GM19239 (cell line): Measurements from ENCODE around the gene THBS1.

Experiments
- DNase-seq: peaks from one replicate; pipeline ENCODE4 v3.0.0; 2011; ENCODE audit warnings: low spot score; ENCODE audit not compliant: insufficient read length
- FAIRE-seq: peaks from 2 replicates; lab custom pipeline; 2011; peaks lifted over from hg19 to GRCh38; lab: Jason Lieb, UNC

Gene THBS1

DNA sequence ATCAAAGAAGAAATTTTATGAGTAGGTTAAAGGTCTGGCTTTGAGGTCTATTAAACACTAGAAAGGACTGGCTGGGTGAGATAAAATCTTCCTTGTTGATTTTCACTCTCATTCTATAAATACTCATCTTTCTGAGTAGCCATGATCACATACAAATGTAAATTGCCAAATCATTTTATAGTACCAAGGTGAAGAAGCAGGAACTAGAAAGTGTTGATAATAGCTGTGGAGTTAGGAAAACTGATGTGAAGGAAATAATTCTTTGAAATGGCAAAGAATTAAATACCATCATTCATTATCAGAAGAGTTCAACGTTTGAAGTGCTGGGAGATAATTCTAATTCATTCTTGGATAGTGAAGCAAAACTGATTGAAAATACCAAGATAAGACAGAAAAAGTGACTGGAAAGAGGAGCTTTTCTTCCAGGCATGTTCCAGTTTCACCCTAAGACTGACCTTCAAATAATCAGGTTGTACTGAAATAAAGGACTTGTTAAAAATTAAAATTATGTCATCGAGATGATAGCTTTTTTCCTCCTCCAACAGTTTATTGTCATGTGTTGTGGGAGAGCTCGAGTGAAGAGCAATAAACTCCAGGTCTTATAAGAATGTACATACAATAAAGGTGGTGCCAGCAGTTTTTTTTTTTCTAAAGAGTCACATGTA, 17.4 kb downstream of the THBS1 start:
- FAIRE-seq = no peak

GRCh38 chr15:39598958-39599845, 18.3 kb downstream of the THBS1 start:
- FAIRE-seq (no peak), DNase-seq (no peak)

More for the DNA sequence above, 17.4 kb downstream of the THBS1 start:
- DNase-seq = no peak

DNA sequence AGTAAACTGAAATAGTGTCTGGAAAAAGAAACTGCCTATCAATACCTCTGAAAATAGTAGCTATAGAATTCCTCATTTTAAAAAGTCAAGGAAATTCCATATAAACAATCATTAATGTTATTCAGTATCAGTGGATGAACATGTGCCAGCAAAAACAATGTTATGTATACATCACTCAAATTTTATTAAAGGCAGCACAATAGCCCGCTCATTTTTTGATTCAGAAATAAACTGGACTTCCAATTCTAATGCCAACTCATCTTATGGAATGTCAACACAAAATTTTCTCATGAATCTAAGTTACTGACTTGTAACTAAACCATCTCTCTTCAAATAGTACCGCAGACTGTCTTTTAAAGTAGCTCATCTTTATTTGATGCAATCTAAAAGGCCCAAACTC, 19.0 kb downstream of the THBS1 start:
- FAIRE-seq = no peak
- no peak for DNase-seq

- FAIRE-seq = no peak
- DNase-seq = no peak
These were observed 21.3 kb downstream of the THBS1 start for GRCh38 chr15:39602143-39602542.

DNA sequence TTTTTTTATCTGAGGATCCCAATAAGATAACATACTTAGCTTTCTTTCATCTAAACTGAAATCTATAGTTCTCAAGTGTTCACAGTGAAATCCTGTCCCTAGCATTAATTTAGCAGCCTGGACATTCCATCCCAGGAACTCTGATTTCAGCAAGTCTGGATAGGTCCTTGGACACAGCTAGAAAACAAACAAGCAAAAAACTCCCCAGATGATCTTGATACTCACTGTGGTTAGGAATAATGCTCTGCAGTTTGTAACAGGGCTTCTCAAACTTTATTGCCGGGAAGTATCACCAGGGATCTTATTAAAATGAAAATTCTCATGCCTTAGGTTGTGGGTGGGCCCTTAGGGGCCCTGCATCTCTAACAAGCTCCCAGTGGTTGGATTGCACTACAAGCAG, 24.3 kb downstream of the THBS1 start:
- DNase-seq (no peak), FAIRE-seq (no peak)

- FAIRE-seq = no peak
These were observed 27.6 kb downstream of the THBS1 start for GRCh38 chr15:39608185-39609139.

DNA sequence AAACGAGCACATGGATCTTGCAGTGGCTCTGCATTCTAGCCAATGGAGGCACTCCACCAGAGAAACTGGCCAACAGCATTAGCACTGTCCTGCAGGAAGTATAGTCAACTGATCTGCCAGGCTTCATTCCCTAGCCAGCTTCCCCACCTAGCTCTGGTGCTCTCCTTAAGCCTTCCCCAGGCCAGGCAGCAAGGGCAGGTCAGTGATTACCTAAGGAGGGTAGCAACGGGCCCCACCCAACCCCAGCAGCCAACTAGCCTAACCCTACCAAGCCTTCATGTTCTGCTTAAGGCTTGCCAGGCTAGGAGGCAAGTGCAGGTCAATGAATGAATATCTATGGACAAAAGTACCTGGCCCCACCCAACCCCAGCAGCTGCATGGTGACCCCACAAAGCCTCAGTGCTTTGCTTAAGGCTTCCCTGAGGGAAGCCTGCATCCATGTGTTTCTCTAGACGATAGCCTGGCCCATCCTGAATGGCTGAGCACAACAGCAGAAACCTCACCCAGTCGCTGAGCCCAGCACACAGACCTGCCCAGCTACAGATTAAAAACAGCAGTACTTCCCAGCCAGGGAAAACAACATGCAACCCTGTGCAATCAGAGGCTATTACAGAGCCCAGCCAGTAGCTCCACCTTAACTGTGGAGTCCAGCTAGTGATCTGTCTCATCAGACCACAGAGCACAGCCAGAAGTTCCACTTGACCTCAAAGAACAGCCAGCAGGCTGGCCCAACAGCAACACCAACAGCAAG, 28.5 kb downstream of the THBS1 start:
- DNase-seq = no peak
- no peak for FAIRE-seq

More at GRCh38 chr15:39608185-39609139, 27.6 kb downstream of the THBS1 start:
- no peak for DNase-seq

- no peak for DNase-seq
- no peak for FAIRE-seq
These were observed 29.8 kb downstream of the THBS1 start for GRCh38 chr15:39610665-39611064.

DNA sequence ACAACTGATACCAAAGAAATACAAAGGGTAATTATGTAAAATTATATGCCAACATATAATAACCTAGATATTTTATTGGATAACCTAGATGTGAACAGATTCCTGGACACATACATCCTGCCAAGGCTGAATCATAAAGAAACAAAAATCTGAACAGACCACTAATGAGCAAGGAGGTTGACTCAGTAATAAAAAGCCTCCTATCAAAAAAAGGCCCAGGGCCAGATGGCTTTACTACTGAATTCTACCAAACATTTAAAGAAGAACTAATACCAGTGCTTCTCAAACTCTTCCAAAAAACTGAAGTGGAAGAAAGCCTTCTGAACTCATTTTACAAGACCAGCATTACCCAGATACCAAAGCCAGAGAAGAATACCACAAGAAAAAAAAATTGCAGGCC, 32.4 kb downstream of the THBS1 start:
- FAIRE-seq (no peak), DNase-seq (no peak)

DNA sequence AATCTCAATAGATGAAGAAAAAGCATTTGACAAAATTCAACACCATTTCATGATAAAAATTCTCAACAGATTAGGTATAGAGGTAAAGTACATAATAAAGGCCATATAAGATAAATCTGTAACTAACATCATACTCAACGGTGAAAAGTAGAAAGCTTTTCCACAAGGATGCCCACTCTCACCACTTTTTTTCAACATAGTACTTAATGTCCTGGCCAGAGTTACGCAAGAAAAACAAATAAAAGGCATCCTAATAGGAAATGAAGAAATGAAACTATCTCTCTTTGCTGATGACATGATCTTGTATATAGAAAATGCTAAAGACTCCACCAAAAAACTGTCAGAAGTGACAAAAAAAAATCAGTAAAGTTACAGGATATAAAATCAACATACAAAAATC, 33.0 kb downstream of the THBS1 start:
- no peak for FAIRE-seq
- DNase-seq = no peak

- no peak for FAIRE-seq
- DNase-seq = no peak
These were observed 36.0 kb downstream of the THBS1 start for GRCh38 chr15:39616731-39617455.

GRCh38 chr15:39618063-39618823, 37.4 kb downstream of the THBS1 start:
- FAIRE-seq (no peak), DNase-seq (no peak)

DNA sequence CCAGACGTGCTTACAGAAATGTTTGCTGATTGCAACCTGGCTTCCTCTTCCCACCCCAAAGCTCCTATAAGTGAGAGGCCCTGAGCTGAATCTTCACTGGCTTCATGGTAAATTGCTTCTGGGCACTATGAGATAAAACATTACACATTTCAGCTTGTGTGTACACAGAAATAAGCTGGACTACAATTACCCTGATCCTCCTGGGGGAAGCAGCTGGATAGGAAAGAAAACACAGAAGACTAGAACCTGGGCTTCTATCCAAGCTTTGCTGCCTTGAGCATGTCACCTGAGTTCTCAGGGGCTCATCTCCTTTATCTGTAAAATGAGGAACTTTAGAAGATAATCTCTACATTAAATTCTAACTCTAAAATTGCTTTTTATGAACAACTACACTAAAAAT, 40.3 kb downstream of the THBS1 start:
- DNase-seq = no peak
- FAIRE-seq = no peak

DNA sequence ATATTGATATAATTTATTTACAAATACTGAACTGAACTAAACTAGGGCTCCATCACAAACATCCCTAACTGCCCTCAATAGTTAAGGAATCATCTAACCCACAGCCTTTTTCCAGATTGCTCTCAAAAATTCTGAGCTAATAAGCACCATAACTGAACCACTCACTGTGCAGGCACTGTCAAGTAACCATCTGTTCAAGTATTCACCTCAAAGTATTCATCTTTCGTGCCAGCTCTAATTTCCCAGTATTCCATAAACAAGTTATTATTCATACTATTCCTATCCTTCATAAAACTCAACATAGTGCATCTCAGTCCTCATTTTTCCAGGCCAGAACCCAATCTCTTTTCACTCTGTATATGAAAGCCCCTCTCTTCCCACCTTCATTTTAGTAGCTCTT, 41.1 kb downstream of the THBS1 start:
- DNase-seq (no peak), FAIRE-seq (no peak)

DNA sequence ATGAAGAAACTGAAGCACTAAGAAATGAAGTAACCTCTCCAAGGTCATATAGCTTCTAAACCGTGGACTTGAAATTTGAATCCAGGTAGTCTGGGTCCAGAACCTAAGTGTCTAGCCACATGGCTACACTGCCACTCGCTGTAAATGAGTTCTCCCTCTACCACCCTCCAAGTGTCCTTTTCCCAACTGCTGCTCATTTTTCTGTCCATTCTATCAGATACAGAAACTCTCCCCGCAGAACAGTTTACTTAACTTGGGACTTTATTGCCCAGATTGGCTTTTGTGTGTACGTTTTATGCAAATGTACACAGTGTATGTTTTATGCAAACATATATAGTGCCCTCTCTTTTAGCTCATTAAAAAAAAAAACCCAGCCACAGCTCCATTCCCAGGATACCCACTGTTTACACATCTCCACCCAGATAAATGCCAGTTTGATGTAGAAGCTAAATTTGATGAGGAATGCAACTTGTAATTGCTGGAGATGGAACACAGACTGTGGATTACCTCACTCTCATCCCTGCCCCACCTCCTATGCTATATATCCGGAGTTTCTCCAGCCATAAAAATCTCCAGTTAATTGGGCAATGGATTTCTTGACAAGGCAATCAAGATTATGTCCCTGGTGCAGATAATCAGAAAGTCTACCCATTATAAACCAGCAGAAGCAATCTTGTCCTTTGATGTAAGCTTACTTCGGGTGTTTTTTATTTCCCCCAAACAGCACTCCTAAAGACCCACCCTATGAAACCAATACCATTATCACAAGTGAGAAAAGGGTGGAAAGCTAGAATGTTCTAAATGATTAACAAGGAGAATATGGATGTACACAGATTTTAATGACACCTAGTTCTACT, 42.0 kb downstream of the THBS1 start:
- FAIRE-seq (no peak), DNase-seq (no peak)

GRCh38 chr15:39623529-39623931, 42.7 kb downstream of the THBS1 start:
- DNase-seq = no peak

DNA sequence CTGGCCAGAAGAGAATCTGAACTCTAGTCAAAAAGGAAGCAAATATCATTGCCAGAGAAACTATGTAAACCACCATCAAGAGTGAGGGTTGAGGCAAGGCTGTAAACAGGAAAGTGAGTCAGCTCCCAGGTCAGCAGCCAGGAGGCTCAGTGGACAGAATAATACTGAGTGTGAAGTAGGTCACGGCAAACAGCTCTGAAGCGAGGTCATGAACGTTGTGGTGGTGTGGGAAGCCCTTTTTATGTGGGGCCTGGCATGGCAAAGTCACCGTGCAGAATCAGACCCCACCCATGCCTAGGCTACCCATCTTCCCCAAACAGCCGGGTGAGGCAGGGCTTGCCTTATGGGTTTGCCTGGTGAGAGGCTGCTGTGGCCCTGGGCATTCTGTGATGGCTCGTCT, 43.9 kb downstream of the THBS1 start:
- FAIRE-seq (no peak), DNase-seq (no peak)

More at GRCh38 chr15:39623529-39623931, 42.7 kb downstream of the THBS1 start:
- no peak for FAIRE-seq
